DMS 273 (cell line): Measurements from ENCODE around the gene USP19.

Experiments
- DNase-seq: peaks from one replicate; lab custom pipeline; 2025; ENCODE audit not compliant: unreplicated experiment; lab: John Stamatoyannopoulos, UW

Gene USP19

DNA sequence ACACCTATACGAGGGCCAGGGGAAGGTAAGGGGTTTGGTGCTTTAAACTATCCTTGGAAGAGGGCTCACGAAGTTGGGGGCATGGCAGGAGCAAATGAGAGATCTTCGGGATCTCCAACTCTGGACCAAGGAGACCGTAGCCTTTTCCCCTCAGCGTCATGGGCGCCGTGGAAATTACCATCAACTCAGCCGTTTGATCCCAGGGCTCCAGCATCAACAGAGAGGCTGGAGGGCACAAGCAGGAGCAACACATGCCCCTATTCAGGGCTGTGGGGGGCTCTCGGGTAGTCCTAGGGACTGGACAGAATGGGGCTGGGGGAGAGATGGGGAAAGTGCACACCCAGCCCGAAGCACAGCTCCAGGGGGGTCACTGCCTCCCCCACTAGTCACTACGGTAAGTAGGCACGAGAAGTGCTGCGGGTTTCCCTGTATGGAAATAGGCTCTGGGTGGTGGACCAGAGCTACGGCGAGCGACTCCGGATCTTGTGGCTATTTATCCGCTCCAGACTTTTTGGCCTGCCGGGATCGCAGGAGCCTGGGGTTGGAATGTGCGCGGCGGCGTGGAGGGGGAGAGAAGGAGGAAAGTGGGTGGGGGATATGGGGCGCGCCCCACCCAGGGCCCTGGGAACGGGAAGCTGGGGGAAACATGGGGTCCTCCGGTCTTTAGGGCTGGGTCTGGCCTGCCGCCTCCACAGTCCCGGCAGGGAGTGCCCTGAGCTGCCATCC is 12.8 kb upstream of the USP19 start:
- DNase-seq = peak; percentile 87

DNA sequence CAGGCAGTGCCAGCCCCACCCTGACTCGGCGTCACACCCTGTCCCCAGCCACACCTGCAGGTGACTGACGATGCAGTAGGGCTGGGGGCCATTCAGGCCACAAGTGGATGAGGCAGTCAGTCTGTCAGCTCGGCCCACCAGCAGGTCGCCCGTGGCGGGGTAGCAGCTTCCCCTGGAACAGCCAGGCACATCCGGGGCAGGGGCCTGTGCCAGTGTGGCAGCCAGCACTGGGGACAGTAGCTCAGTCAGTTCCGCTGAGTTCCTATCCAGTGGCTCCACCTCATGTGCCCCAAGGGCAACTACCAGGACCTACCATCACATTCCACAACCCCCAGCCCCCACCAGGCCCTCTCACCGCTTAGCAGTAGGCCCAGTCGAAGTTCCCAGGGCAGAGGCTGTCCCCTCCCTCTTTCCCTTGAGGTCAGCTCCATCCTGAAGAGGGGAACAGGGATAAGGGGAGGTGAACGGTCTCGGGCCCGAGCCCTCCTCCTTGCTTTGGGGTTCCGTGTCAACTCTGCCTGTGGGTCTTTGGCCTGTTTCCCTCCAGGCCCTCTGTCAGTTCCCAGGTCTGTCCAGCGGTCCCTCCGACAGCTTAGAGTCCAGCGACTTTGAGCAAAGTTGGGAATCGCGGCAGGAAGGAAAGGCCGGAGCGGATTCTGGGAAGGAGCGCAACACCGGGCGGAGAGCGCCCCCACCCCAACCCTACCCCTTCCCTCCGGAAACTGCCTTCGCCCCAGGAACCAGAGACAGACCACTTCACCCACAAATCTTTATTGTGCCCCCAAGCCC is 12.0 kb upstream of the USP19 start, which contains the start of gene LAMB2:
Gene LAMB2, minus strand, starts transcription at position 614 of the 789 bp plus-strand sequence. Its CDS starts 183 bp downstream, at position 431.
- DNase-seq = peak; percentile 67

DNA sequence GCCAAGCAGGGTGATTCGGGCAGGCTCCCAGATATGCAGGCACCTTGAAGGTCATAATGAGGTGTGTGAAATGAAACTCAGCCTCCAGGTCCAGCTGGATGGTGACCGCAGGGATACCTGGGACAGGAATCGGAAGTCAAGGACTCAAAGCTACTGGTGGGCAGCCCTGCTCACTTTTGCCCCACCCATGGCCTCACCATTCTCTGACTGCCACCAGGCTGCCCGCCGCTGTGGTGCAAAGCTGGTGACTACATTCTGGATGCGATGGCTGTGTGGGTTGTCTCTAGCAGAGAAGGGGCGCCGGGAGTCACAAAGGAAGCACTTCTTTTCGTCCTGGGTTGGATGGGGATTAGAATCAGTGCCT is 11.4 kb upstream of the USP19 start:
- DNase-seq = no peak

DNA sequence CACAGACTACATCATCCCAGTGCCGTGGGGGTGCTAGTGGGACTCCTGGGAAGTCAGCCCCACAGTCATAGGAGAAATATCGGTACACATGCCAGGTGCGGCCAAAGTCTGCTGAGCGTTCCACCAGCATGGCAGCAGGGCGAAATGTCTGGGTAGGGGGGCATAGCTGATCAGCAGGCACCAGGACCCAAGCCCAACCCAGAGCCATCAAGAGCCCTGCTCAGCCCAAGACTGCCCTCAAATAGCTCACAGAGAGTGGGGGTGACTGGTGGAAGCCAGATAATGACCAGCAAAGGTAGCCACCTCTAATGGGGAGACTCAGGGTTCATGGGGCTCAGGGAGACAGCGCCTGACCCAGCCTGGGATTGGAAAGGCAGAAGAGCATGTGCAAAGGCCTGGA is 11.0 kb upstream of the USP19 start:
- no peak for DNase-seq

DNA sequence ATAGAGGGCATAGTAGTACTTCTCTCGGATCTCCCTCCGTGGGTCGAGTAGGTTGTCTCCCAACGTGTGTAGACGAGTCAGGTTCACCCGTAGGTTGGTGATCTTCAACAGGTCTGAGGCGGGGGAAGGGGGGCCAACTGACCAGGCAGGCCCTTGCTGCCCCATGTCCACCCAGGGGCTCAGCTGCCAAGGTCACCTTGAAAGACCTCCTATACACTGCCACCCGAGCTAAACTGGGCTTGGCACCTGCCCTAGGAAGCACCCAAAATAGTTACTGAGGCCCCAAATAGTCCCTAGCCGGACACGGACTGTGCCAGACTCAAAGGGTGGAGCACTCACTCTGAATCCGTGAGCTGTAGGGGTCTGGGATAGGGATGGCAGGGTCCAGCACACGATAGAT is 10.4 kb upstream of the USP19 start:
- no peak for DNase-seq

DNA sequence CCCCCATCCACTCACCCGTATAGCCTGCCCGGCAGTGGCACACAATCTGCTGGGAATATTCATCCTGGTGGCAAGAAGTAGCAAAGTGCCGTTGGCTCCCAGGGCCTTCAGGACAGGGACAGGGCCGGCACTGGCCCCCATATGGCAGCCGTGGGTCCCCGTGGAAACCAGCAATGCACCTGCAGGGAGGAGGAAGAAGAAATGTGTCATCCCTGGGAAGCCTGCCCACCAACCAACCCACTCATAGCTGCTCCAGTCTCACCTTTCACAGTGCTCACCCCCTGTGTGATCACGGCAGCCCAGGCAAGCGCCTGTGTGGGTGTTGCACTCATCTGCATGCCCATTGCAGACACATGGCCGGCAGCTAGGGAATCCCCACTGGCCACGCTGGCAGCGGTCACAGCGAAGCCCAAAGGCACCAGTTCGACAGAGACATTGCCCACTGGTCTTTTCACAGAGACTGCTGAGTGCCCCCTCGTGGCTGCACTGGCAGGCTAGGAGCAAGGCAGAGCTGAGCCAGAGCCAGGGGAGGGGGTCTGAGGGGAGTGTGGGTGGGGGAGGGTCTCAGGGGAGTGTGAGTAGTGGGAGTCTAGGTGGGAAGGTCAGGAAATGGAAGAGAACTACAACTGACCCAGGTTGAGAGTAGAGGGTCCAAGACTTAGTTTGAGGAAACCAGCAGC is 4.5 kb upstream of the USP19 start:
- no peak for DNase-seq

DNA sequence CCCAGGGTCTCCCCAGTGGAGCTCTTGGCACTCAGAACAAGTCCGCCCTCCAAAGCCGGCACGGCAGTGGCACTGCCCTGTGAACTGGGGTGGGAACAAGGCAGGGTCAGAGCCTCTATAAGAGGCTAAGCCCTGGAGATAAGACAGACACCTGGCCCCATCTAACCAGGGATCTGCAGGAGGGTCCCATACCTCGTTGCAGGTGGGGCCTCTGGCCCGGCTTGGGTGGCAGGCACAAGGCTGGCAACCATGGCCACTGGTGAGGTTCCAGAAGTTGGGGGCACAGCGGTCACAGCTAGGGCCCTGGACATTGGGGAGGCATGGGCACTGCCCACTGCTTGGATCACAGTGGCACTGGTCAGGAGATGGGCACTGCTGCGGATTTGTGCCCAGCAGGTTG is 3.6 kb upstream of the USP19 start:
- DNase-seq = no peak

DNA sequence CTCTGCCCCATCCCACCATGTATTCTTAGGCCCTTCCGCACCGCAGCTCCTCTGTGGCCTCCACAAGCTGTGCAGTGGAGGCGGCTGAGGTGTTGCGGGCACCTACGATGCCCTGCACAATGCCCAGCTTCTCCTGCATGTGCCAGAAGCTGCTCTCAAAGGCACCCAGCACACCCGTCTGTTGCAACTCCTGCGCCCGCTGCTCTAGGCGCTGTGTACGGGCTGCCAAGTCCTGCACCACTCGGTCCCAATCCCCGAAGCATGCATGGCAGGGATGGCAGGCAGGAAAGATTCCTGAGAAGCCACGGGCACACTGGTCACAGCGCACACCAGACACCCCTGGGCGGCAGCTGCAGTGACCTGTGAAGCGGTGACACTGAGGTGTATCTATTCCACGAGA is 3.1 kb upstream of the USP19 start:
- no peak for DNase-seq

DNA sequence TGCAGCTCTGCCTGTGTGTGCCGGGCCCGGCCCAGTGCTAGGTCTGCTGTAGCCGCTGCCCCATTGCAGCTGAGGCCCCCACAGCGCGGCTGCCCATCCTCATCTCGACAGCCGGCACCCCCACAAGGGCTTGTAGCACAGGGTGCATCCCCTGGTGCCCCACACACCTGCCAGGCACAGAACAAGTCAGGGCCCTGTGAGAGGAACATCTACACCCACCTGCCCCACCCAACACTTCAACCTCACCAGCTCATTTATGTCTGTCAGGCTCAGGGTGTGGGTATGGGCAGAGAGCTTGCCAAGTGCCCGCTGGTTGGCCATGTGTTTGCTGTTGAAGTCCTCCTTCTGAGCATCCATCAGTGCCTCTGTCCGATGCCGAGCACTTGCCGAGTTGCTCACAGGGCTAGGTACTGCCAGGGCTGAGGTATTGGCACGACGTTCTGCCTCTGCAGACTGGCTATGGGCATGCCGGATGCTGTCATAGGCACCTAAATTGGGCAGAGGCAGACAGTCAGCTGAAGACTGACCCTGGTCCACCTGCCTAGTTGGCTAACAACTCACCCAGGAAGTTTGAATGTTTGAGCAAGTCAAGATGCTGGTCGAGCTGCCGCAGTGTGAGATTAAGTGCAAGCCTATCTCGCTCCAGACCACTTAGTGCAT is 2.4 kb upstream of the USP19 start:
- DNase-seq = no peak

DNA sequence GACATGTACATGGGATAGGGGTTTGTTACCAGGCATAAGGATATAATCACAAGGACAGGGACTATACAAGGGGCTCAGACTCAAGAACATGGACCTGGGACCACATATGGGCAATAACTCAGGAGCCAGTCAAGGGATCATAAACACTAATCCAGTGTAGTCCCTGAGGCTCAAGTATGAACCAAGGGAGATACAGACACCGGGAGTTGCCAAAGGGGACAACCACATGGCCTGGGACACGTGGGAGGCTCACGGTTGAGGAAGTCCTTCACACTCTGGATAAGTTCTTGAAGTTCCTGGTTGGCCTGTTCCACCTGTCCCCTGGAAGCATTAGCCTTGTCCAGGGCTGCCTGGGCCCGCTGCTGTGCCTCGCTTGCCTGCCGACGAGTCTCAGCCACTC is 1.8 kb upstream of the USP19 start:
- no peak for DNase-seq

DNA sequence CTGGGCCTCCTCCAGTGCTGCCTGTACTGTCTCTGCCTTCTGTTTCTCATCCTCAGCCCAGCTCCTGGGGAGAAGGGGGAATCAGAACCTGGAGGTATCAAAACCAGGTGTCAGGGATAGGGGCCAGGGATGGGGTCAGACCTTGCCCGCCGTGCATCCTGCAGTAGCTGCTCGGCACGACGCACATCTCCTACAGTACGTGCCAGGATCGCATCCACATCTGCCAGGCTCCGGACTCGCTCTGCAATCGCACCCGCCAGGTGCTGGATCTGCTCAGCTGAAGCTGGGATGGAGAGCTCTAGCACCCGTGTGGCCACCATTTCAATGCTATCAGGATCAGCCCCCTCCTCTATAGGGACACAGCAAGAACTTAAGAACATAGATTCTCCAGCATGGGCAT is 1.4 kb upstream of the USP19 start:
- DNase-seq = no peak

DNA sequence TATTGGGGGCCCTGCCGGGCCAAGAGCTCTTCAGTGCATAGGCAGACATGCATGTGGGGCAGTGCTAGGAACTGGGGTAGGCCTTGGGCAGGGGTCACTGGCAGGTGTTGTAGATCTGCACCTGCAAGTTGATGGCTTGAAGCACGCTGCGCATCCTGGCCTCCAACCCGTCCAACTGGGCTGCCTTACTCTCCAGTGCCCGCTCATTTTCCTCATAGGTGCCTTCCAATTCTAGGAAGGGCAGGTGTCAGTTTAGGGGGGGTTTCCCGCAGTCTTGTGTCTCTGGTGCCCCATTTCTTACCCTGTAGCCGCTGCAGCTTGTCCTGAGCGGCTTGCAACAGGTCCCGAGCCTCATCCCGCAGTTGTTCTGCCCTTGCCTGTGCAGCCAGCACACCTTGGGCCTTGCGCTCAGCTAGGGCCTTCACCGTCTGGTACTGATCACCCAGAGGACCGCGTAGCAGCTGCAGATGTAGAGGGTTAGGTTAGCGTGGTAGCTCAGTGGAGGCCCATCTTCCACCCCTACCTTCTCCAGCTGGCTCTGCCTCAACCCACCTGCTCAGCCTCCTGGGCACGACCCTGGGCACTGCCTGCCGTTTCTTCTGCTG is 611 bp upstream of the USP19 start:
- no peak for DNase-seq

DNA sequence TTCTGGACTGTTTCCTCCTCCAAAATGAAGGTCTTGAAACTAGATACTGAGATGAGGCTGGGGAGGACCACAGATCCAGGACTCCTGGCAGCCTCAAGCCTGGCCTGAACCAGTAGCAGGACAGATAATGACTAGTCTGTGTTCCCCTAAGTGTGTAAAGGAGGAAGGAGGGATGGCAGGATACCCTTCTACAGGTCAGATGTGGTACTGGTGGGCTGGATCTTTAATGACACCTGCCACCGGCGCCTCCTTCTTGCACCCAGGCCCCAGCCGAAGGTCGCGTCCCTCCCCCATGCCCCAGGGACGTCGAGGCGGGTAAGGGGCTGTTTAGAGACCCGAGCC is 556 bp downstream of the USP19 start:
- DNase-seq = no peak

DNA sequence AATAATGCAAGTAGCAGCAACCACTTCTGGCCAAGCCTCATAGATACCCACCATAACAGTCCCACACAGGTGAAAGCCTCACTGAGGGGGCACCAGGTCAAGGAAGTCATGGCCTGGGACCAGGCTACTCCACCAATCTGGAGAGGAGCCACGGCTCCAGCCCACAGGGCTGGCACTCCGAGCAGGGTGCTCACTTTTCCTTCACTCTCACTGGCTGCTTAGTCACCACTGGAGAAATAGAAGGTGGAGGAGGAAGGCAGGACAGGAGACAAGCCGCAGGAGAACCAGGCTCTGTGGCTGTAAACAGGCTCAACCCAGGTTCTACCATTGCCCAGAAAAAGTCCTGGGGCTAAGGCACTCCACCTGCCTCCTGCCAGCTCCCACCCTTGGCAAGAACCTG is 1.2 kb downstream of the USP19 start:
- DNase-seq = no peak

DNA sequence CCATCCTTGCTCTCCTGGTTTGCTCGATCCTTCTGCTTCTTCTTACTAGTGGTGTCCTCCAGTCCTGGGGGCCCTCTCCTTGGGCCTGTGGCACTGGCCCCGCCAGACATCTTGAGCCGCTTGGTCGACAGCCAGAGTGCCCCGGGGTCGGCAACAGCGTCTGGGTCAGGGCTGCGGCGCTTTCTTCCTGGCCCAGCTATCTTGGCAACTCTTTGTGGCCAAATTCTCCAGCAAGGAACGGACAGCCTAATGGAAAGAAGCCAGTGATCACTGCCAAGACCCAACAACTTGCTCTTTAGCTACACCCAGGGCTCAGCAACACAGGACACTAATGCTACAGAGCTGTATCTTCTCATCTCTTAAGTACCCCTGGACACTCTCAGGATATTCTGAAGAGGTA is 1.6 kb downstream of the USP19 start:
- no peak for DNase-seq

DNA sequence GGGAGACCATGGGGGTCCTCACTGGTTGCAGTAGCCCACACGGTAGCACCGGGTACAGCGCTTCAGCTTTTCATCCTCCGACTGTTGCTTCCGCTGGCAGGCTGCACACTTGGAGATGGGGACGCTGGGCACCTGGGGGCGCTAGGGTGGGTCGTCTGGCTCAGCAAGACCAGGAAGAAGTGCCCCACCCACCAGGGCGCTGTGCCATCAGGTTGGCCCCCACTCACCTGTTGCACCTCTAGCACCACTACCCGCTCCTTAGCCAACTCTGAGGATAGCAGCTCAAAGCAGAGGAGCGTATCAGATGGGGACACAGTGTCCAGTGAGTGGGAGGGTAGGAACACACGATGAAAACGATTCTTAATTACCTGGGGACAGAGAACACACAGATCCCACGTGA is 8.4 kb downstream of the USP19 start:
- no peak for DNase-seq

DNA sequence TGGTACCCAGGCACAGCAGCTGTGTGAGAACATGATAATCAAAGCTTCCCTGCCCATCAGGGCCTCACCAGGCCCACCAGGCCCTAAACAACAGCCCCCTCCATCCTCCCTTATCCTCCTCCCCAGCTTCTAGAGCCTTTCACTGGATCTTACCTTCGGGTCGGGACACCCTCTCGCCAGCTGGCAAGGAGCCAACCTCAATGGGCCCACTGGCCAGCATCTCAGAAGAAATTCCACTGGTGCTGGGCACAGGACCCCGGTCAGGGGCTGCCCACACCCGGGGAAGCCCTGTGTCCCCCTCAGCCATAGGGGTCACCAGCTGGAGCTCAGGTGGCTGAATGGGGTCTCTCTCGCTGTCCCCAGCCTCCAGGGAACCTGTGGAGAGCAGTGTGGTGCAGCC is 9.3 kb downstream of the USP19 start:
- DNase-seq = no peak

DNA sequence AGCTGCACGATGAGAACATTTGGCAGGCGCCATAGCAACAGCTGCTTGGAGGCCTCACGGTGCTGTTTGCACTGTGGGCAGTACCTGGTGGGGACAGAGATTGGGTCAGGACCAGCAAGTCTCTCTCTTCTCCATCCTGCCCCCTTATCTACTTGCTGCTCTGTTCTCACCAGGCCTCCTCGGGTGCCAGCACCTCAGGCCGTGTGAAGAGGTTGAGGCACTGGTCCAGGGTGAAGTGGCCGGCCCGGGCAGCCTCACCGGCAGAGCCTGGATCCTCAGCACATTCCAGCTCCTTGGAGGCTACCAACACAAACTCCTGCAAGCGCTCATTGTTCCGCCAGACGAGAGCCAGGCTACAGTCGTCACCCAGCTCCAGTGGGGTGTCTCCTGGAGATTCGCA is 9.8 kb downstream of the USP19 start:
- DNase-seq = no peak

DNA sequence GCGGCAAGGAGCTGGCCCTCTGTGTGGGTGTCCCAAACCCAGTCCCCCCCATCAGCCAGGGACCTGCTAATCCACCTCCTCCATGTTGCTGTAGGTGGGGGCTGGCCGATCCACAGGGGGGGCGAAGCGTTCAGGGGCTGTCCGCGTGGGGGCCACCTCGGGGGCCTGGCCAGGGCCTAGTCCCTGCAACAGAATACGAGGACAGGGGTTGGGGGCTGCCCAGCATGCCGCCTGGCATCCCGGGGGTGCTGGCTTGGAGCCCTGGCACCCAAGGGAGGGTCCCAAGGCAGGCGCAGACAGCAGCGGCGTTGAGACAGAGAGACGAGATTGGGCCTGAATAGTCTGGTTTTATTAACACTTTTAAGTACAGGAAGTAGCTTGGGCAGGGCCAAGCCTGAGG is 12.3 kb downstream of the USP19 start:
- no peak for DNase-seq

DNA sequence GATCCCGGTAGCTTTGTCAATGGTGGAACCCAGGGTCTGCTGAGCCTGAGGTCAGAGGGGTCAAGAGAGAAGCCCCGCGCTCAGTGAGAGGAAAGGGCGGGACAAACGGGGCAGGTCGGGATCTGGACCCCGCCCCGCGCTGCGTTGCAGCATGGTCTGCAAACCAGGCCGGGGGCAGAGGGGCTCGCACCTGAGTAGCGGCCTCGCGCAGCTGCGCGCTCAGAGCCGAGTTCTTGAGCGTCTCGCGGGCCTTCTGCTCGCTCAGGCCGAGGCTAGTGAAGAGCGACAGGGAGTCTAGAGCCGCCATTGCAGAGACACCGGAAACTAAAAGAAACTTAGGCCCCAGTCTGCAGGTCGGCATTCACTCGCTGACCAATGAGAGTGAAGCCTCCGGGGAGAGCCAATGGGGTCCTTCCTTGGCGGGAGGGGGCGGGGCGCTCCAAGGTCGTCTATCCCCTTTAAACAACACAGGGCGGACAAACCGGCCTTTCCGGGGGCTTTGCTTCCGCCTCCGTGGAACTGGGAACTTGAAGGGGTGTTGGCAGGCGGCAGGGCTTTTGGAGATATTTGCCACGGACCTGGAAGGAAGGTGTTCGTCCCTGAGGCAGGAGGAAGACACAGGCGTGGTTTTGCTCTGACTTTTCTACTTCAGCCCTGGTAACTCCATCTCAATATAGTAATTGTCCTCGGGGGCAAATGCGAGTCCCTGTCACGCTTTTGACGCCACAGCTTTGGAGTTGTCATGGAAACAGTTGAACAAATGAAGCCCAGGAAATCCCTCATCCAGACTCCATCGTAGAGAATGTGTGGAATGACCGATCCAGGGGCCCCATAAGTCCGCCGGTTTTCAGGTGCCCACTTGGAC is 16.0 kb downstream of the USP19 start, which contains the start of gene QARS1:
Gene QARS1, minus strand, starts transcription at position 331 of the 865 bp plus-strand sequence. Its CDS starts 24 bp downstream, at position 307.
- peak; percentile 93 for DNase-seq
